BJ (cell line): Measurements from ENCODE around the gene BST1. TPM values are rescaled to one million over a fixed set of nuclear protein-coding genes. Genes with fewer than 3 reads are reported as not detected.

ENCODE experiments used
- CTCF ChIA-PET: fragments of 350-600 bp; formaldehyde crosslinking; extraction: SDS; loops from one replicate; lab custom pipeline; 2021; ENCODE audit warnings: antibody characterized with exemption, inconsistent platforms; lab: Yijun Ruan, JAX
- POLR2A ChIA-PET: fragments of 300-600 bp; sonication (Branson Sonifier 250); formaldehyde crosslinking; extraction: SDS; loops from one replicate; lab custom pipeline; 2021; ENCODE audit warnings: antibody characterized with exemption; lab: Charles Lee
- DNase-seq: peaks from one replicate; pipeline ENCODE4 v3.0.0-alpha.2; 2011; ENCODE audit warnings: low read depth
- H3K27me3 ChIP-seq: 2 replicates; pipeline ENCODE4 v1.6.0; 2011; ENCODE audit warnings: low read length; ENCODE audit not compliant: control insufficient read depth, insufficient read depth
- H3K36me3 ChIP-seq: 2 replicates; pipeline ENCODE4 v1.5.1; 2011; ENCODE audit warnings: low read length; ENCODE audit not compliant: control insufficient read depth, insufficient read depth
- H3K4me3 ChIP-seq: 2 replicates; pipeline ENCODE4 v1.5.1; 2011; ENCODE audit warnings: low read depth, mild to moderate bottlenecking, control low read depth, low read length
- polyA plus RNA-seq: library from polyadenylated mRNA; depleted of rRNA; stranded (reverse); fragments of >200 nt; gene quantifications from 2 replicates; pipeline ENCODE4 v1.2.3, GENCODE V29; 2011; rRNA removed
- TF ChIP-seq, protein P1 (sequence below): IDR thresholded peaks from 2 replicates; pipeline ENCODE4 v1.5.1; 2011; ENCODE audit warnings: low read depth, mild to moderate bottlenecking, control low read depth, inconsistent platforms, low read length, moderate library complexity; ENCODE audit not compliant: insufficient read depth

Gene BST1
- polyA plus RNA-seq, 1 experiment: 38.5 TPM

DNA sequence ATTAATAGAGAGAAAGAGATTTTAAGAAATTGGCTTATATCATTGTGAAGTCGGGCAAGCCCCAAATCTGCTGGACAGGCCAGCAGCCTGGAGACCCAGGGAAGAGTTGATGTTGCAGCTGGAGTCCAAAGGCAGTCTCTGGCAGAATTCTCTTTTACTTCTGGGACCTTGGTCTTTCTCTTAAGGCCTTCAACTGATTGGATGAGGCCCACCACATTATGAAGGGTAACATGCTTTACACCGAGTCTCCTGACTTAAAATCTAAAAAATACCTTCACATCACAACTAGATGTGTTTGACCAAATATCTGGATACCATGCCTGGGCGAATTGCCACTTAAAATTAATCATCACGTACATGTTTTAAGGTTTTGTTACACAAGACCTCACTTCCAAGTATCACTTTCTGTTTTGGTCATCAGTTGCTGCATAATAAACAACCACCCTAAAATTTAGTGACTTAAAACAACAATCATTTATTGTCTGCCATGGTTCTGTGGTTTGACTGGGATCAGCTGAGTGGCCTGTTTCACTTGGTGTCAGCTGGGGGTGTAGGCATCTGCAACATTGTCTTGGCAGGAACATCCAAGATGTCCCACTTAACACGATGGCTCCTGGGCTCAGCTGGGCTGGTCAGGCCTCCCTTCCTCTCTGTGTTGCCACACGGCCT is 78.7 kb downstream of the BST1 start:
- ChIA-PET CTCF (interaction anchor here (0.6 to 1.3 kb wide), 3 partner anchors 12 to 301 kb away, joined by 3 to 4 read pairs (median 3); no protein-coding TSS in a partner anchor), POLR2A (no interaction called here)
- H3K27me3 ChIP-seq: peaks cover 14% of the 10 kb centered on the region

More for the DNA sequence above, 78.7 kb downstream of the BST1 start:
- TF ChIP-seq, protein P1, sequence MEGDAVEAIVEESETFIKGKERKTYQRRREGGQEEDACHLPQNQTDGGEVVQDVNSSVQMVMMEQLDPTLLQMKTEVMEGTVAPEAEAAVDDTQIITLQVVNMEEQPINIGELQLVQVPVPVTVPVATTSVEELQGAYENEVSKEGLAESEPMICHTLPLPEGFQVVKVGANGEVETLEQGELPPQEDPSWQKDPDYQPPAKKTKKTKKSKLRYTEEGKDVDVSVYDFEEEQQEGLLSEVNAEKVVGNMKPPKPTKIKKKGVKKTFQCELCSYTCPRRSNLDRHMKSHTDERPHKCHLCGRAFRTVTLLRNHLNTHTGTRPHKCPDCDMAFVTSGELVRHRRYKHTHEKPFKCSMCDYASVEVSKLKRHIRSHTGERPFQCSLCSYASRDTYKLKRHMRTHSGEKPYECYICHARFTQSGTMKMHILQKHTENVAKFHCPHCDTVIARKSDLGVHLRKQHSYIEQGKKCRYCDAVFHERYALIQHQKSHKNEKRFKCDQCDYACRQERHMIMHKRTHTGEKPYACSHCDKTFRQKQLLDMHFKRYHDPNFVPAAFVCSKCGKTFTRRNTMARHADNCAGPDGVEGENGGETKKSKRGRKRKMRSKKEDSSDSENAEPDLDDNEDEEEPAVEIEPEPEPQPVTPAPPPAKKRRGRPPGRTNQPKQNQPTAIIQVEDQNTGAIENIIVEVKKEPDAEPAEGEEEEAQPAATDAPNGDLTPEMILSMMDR: no peak
- Histone ChIP-seq H3K4me3 (no peak overlapping the region), H3K36me3 (no peaks in the 10 kb centered on the region)
- DNase-seq: no peak

Other genes with a start within 250 kb of the BST1 start
- gene CC2D2A, start 233.2 kb upstream of the BST1 start, polyA plus RNA-seq: 10.0 and 14.4 TPM in 2 replicates
- gene FBXL5, start 47.7 kb upstream of the BST1 start, polyA plus RNA-seq: 20.5 and 43.8 TPM in 2 replicates
- gene FAM200B, start 21.2 kb upstream of the BST1 start, polyA plus RNA-seq: 19.5 and 29.0 TPM in 2 replicates
- gene CD38, start 75.3 kb downstream of the BST1 start, polyA plus RNA-seq: not detected in 2 replicates
- not detected in 2 replicates for gene FGFBP1, start 235.7 kb downstream of the BST1 start, polyA plus RNA-seq